H1 (cell line): ENCODE results near the gene GNB1L. TPM values are rescaled to one million over a fixed set of nuclear protein-coding genes. Genes with fewer than 3 reads are reported as not detected.

Source experiments
- CTCF ChIA-PET: fragments of 300-600 bp; sonication (Branson Sonifier 250); formaldehyde crosslinking; loops from one replicate; lab custom pipeline; 2021; ENCODE audit not compliant: partially characterized antibody; lab: Charles Lee
- POLR2A ChIA-PET: fragments of 300-600 bp; sonication (Branson Sonifier 250); formaldehyde crosslinking; loops from one replicate; lab custom pipeline; 2021; ENCODE audit warnings: inconsistent platforms; ENCODE audit not compliant: partially characterized antibody; lab: Charles Lee
- DNase-seq, 2 experiments: peaks; one replicate each; pipeline versions ENCODE4 v3.0.0 to v3.0.0-alpha.2; 2010 to 2022; ENCODE audit warnings: low spot score in 2 of 2, low read depth in 1 of 2, mixed read lengths in 1 of 2
- FAIRE-seq: peaks from 2 replicates; lab custom pipeline; 2011; peaks lifted over from hg19 to GRCh38; lab: Jason Lieb, UNC
- H2AFZ ChIP-seq: 2 replicates; pipeline ENCODE4 v1.8.1; 2012; ENCODE audit warnings: low read length, inconsistent platforms
- H2AK5ac ChIP-seq: 2 replicates; pipeline ENCODE4 v1.6.1; 2013; ENCODE audit warnings: low read depth, low read length
- H2BK120ac ChIP-seq: replicated peaks from 2 replicates; pipeline ENCODE3; 2013; ENCODE audit warnings: low read depth, low read length, inconsistent platforms
- H2BK12ac ChIP-seq: 2 replicates; pipeline ENCODE4 v1.6.1; 2013; ENCODE audit warnings: low read depth, low read length
- H2BK15ac ChIP-seq: 2 replicates; pipeline ENCODE4 v1.6.1; 2013; ENCODE audit warnings: low read length
- H2BK20ac ChIP-seq: 2 replicates; pipeline ENCODE4 v1.6.1; 2013; ENCODE audit warnings: low read length
- H2BK5ac ChIP-seq: 2 replicates; pipeline ENCODE4 v1.6.1; 2013; ENCODE audit warnings: low read depth, low read length
- H3K14ac ChIP-seq: 2 replicates; pipeline ENCODE4 v1.6.1; 2013; ENCODE audit warnings: inconsistent platforms; ENCODE audit not compliant: insufficient read length
- H3K18ac ChIP-seq: 2 replicates; pipeline ENCODE4 v1.6.1; 2013; ENCODE audit warnings: low read length; ENCODE audit errors: extremely low read depth
- H3K23ac ChIP-seq: 2 replicates; pipeline ENCODE4 v1.6.1; 2013; ENCODE audit warnings: inconsistent platforms; ENCODE audit not compliant: insufficient read length
- H3K23me2 ChIP-seq: 2 replicates; pipeline ENCODE4 v1.6.1; 2013; ENCODE audit warnings: low read depth, low read length
- H3K27ac ChIP-seq: 2 replicates; pipeline ENCODE4 v1.6.1; 2011; ENCODE audit warnings: low read depth, low read length, inconsistent platforms
- H3K27me3 ChIP-seq, 4 experiments: replicated peaks in 1 of 4; 1 replicate in 1 of 4; 2 replicates in 3 of 4; pipeline versions ENCODE4 v1.6.1 to v1.8.1; 2011 to 2013; ENCODE audit warnings: low read length in 3 of 4, mild to moderate bottlenecking in 3 of 4, inconsistent platforms in 2 of 4, mixed read lengths in 2 of 4, moderate library complexity in 1 of 4; ENCODE audit not compliant: control insufficient read depth in 3 of 4, insufficient read depth in 3 of 4; ENCODE audit errors: extremely low read depth in 1 of 4
- H3K36me3 ChIP-seq, 4 experiments: 2 replicates each; pipeline versions ENCODE4 v1.6.1 to v1.8.1; 2011 to 2013; ENCODE audit warnings: mild to moderate bottlenecking in 4 of 4, low read length in 3 of 4, moderate library complexity in 2 of 4, control low read depth in 1 of 4, inconsistent platforms in 1 of 4; ENCODE audit not compliant: insufficient read depth in 4 of 4, control insufficient read depth in 2 of 4
- H3K4ac ChIP-seq: replicated peaks from 2 replicates; pipeline ENCODE3; 2013; ENCODE audit warnings: low read length, low read depth, mixed read lengths, inconsistent platforms; ENCODE audit not compliant: insufficient read length
- H3K4me1 ChIP-seq, 4 experiments: replicated peaks in 1 of 4; 1 replicate in 1 of 4; 2 replicates in 3 of 4; pipeline versions ENCODE4 v1.6.1 to v1.8.1; 2011 to 2013; ENCODE audit warnings: low read length in 3 of 4, inconsistent platforms in 2 of 4, mixed read lengths in 1 of 4; ENCODE audit not compliant: insufficient read depth in 4 of 4, control insufficient read depth in 3 of 4
- H3K4me2 ChIP-seq, 2 experiments: 2 replicates each; pipeline versions ENCODE4 v1.6.1 to v1.8.1; 2011 to 2013; ENCODE audit warnings: low read depth in 2 of 2, low read length in 2 of 2, control low read depth in 1 of 2, inconsistent platforms in 1 of 2, mild to moderate bottlenecking in 1 of 2; ENCODE audit not compliant: insufficient read depth in 1 of 2
- H3K4me3 ChIP-seq, 4 experiments: fragments of 200-600, 300-600 bp in 1 of 4; sonication (generic), shearing (Covaris generic), sonication (Bioruptor Twin) in 1 of 4; 2 replicates each; pipeline versions ENCODE4 v1.5.1 to v1.8.1; 2011 to 2016; ENCODE audit warnings: low read length in 4 of 4, low read depth in 3 of 4, control low read depth in 2 of 4, inconsistent platforms in 2 of 4, mild to moderate bottlenecking in 2 of 4, mixed read lengths in 1 of 4, moderate library complexity in 1 of 4; ENCODE audit not compliant: insufficient read depth in 2 of 4; ENCODE audit errors: extremely low read depth in 1 of 4
- H3K56ac ChIP-seq: replicated peaks from 2 replicates; pipeline ENCODE3; 2013; ENCODE audit warnings: low read depth, mild to moderate bottlenecking, mixed read lengths, low read length, inconsistent platforms; ENCODE audit not compliant: insufficient read length
- H3K79me1 ChIP-seq: 2 replicates; pipeline ENCODE4 v1.6.1; 2013; ENCODE audit warnings: low read depth, low read length, control low read depth
- H3K79me2 ChIP-seq, 2 experiments: 2 replicates each; pipeline versions ENCODE4 v1.6.1 to v1.8.1; 2012 to 2013; ENCODE audit warnings: low read length in 2 of 2, mild to moderate bottlenecking in 2 of 2, inconsistent platforms in 1 of 2; ENCODE audit not compliant: insufficient read depth in 2 of 2, control insufficient read depth in 1 of 2
- H3K9ac ChIP-seq, 4 experiments: replicated peaks in 1 of 4; 1 replicate in 1 of 4; 2 replicates in 3 of 4; pipeline versions ENCODE4 v1.6.1 to v1.8.1; 2011 to 2013; ENCODE audit warnings: low read depth in 3 of 4, low read length in 3 of 4, control low read depth in 2 of 4, mild to moderate bottlenecking in 2 of 4, moderate library complexity in 2 of 4, inconsistent platforms in 1 of 4; ENCODE audit errors: extremely low read depth in 1 of 4
- H3K9me3 ChIP-seq, 2 experiments: 2 replicates each; pipeline versions ENCODE4 v1.6.1 to v1.8.1; 2012 to 2013; ENCODE audit warnings: mild to moderate bottlenecking in 2 of 2, moderate library complexity in 2 of 2, control low read depth in 1 of 2, inconsistent platforms in 1 of 2, low read depth in 1 of 2, low read length in 1 of 2, mixed read lengths in 1 of 2; ENCODE audit not compliant: insufficient read depth in 2 of 2
- H4K20me1 ChIP-seq, 2 experiments: replicated peaks in 1 of 2; 2 replicates each; pipeline versions ENCODE3 to v1.8.1; 2011 to 2013; ENCODE audit warnings: inconsistent platforms in 2 of 2, low read length in 2 of 2, mild to moderate bottlenecking in 1 of 2; ENCODE audit not compliant: insufficient read depth in 2 of 2, control insufficient read depth in 1 of 2
- H4K5ac ChIP-seq: 2 replicates; pipeline ENCODE4 v1.6.1; 2013; ENCODE audit warnings: low read length, low read depth, mixed read lengths, inconsistent platforms; ENCODE audit not compliant: insufficient read length
- H4K8ac ChIP-seq: 2 replicates; pipeline ENCODE4 v1.8.0; 2013; ENCODE audit warnings: mild to moderate bottlenecking, moderate library complexity, low read length, inconsistent platforms; ENCODE audit not compliant: insufficient read depth; ENCODE audit errors: extremely low read depth
- H4K91ac ChIP-seq: replicated peaks from 2 replicates; pipeline ENCODE3; 2013; ENCODE audit warnings: low read length, mixed read lengths, inconsistent platforms; ENCODE audit not compliant: insufficient read length
- HDAC2 ChIP-seq, 2 experiments: fragments of 300-600 bp in 1 of 2; sonication (generic) in 1 of 2; IDR thresholded peaks; 2 replicates each; pipeline ENCODE4 v1.6.1; 2011 to 2012; ENCODE audit warnings: low read depth in 2 of 2, low read length in 2 of 2, mild to moderate bottlenecking in 2 of 2, moderate library complexity in 2 of 2, borderline replicate concordance in 1 of 2, inconsistent platforms in 1 of 2
- HDAC6 ChIP-seq: IDR thresholded peaks from one replicate; pipeline ENCODE4 v1.7.1; 2012; ENCODE audit warnings: low read depth, mild to moderate bottlenecking, inconsistent platforms, low read length, moderate library complexity
- POLR2A ChIP-seq, 2 experiments: IDR thresholded peaks; 1 replicate in 1 of 2; 2 replicates in 1 of 2; pipeline ENCODE4 v1.6.1; 2011; ENCODE audit warnings: low read depth in 2 of 2, low read length in 2 of 2, mild to moderate bottlenecking in 2 of 2; ENCODE audit errors: control extremely low read depth in 1 of 2
- RXRA ChIP-seq: IDR thresholded peaks from 2 replicates; pipeline ENCODE4 v1.6.1; 2011; ENCODE audit warnings: low read depth, mild to moderate bottlenecking, low read length, moderate library complexity; ENCODE audit not compliant: insufficient read depth
- SP1 ChIP-seq: IDR thresholded peaks from 2 replicates; pipeline ENCODE4 v1.6.1; 2011; ENCODE audit warnings: low read depth, low read length
- WGBS, 2 experiments: shearing (Covaris generic) in 1 of 2; methylation state at CpG; one replicate each; pipeline versions ENCODE4 v1.1.6 to v1.1.7; 2013 to 2015; ENCODE audit warnings: low lambda C conversion rate in 2 of 2, mixed read lengths in 2 of 2, inconsistent platforms in 1 of 2, low coverage in 1 of 2, missing lambda C conversion rate in 1 of 2; ENCODE audit not compliant: insufficient replicate concordance in 2 of 2, insufficient coverage in 1 of 2, insufficient read length in 1 of 2; ENCODE audit errors: extremely low coverage in 1 of 2, missing lambda C conversion rate in 1 of 2; 5-methylcytosine and 5-hydroxymethylcytosine counted together
- polyA plus RNA-seq, 7 experiments: library from polyadenylated mRNA; depleted of rRNA in 3 of 7; stranded (reverse) in 5 of 7; unstranded in 2 of 7; fragments of >200 nt in 5 of 7; fragments of 200-250 nt in 2 of 7; gene quantifications; 1 replicate in 5 of 7; 2 replicates in 1 of 7; 4 replicates in 1 of 7; pipeline versions ENCODE4 v1.2.1 to v1.2.3, GENCODE V29; 2011 to 2013; ENCODE audit warnings: missing spikeins in 2 of 7, mixed read lengths in 2 of 7
- total RNA-seq: library from RNA; stranded (reverse); fragmentation: NEBNext Ultra II Directional; extraction: Animal tissue kit (Norgen Biotek cat#: 25700); gene quantifications from 2 replicates; pipeline ENCODE4 v1.2.1, GENCODE V29; 2021

The GNB1L gene
- total and polyA plus RNA-seq, 2 of the 8 experiments (the other 6 are each of a cell fraction or from before 2014, with no cell fraction given), result 14.0 to 15.6 TPM

DNA sequence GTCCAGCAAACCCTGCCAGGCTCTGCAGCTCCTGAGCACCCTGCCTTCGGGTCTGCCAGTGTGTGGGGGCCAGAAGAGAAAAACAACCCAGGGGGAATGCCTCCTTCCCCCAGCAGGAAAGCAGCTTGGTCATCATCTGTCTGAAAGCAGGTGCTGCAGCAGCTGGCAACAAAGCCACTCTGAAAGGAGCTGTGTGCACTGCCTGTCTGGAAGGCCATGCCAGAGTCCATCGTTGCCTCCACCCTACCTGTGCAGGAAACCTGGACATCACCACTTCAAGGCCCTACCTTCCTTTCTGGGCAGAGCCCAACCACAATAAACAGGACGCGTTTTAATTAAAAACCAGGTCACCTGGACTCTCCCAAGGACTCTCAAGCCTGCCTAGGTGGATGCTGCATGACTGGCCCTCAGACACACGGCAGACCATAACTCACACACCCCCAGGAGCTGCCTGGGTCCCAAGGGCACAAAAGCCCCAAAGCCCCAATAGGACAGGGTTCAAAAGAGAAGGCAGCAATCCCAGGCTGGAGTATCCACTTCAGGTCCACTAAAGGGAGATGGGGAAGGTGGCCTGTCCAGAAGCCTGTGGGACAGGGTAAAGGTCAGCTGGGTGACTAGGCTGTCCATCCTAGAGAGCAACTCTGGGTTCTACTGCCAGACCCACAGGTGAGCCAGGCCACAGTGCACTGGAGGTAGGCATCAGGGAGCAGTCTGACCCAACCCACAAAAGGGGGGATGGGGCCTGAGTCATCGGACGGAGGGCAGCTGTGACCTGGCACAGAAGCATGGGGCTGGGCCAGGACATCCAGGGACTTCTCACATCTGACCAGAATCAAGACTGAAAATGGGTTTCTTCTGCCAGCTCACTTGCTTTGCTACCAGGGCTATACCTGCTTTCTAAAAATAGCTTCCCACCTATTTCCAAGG lies 6.1 kb downstream of the GNB1L start:
- Histone ChIP-seq H3K79me2 (peaks cover 0 to 15% of the 10 kb centered on the region in 2 experiments; a peak in 2 of 4 replicates), H4K91ac (no peak overlapping the region), H3K23me2 (peaks cover 2% of the 10 kb centered on the region; the same call in 1 of the 2 replicates), H3K79me1 (peaks cover 17% of the 10 kb centered on the region), H3K27ac (no peak overlapping the region), H3K4ac (no peak overlapping the region), H2AK5ac (no peak overlapping the region), H3K56ac (no peak overlapping the region), H3K4me2 (no peak overlapping the region), H2BK120ac (no peak overlapping the region), H3K14ac (no peak overlapping the region), H4K8ac (no peak overlapping the region), H4K5ac (no peak overlapping the region), H3K36me3 (peaks cover 2 to 16% (median 14%) of the 10 kb centered on the region in 4 experiments; a peak in 6 of 8 replicates), H2BK5ac (no peak overlapping the region), H3K4me1 (peaks cover 0 to 10% (median 4%) of the 10 kb centered on the region in 4 experiments; a peak in 5 of 7 replicates), H2BK15ac (no peak overlapping the region), H3K9ac (no peak overlapping the region), H2AFZ (no peak overlapping the region), H3K4me3 (no peak overlapping the region), H2BK20ac (no peak overlapping the region), H3K9me3 (no peaks in the 10 kb centered on the region), H2BK12ac (no peak overlapping the region), H3K18ac (no peak overlapping the region), H4K20me1 (peaks cover 20 to 63% of the 10 kb centered on the region in 2 experiments), H3K23ac (no peak overlapping the region), H3K27me3 (no peaks in the 10 kb centered on the region)
- POLR2A ChIA-PET, result interaction anchor here (0.9 to 2.6 kb wide), 4 partner anchors 16 to 27 kb away, joined by 3 to 7 read pairs (median 3); no protein-coding TSS in a partner anchor
- 79% methylated on average over 7 of the region's 7 CpGs; no CpG with 5 or more reads in 1 of the 2 experiments for WGBS, 2 experiments
- TF ChIP-seq RXRA (no peak), SP1 (no peak), HDAC2 (IDR thresholded peaks at IDR 0.05; ENCODE audit: borderline replicate concordance in 1 of 2, low read depth in 2 of 2, low read length in 2 of 2) (no peak), POLR2A (IDR thresholded peaks at IDR 0.05; ENCODE audit: control extremely low read depth in 1 of 2, low read depth in 2 of 2, low read length in 2 of 2) (peak in 1 of 2 experiments; percentile 25; a peak in 1 of 3 replicates), HDAC6 (no peak)
- no peak for DNase-seq
- CTCF ChIA-PET, result interaction anchor here (0.7 to 1.9 kb wide), 4 partner anchors 14 to 64 kb away, joined by 3 to 8 read pairs (median 3); no protein-coding TSS in a partner anchor
- no peak for FAIRE-seq
